ENCODE data around the gene INPP1.

The INPP1 gene

DNA sequence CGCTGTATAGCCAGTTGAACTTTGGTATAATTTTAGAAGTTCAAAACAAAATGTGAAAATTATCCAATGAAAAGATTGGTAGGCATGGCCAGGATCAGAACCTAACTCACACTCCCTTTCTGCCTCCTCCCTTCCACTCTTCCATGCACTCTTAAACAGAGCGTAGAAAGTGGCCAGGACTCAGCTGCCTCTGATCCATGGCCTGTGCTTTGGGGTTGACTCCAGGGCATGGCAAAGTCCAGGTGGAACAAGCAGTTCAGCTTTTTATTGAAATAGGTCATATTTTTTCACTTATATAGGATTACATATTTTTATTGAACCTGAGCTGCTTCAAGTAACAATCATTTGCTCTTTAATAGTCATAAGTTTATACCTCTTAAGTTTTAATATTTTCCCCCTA is 26.2 kb downstream of the INPP1 start:
- Histone ChIP-seq H3K4me2 (ENCODE audit: low read length) (no peak overlapping the region), H3K9me2 (replicated peaks; ENCODE audit: control insufficient read depth, low read length) (no peaks in the 10 kb centered on the region), H3F3A (ENCODE audit: control insufficient read depth, insufficient read depth) (no peaks in the 10 kb centered on the region), H3K27me3 (ENCODE audit: control insufficient read depth, low read length) (no peaks in the 10 kb centered on the region), H3K79me2 (ENCODE audit: control insufficient read depth, low read length) (no peaks in the 10 kb centered on the region), H3K9me3 (ENCODE audit: control insufficient read depth, insufficient read depth, low read length) (no peaks in the 10 kb centered on the region), H3K36me3 (ENCODE audit: control insufficient read depth, low read length) (no peaks in the 10 kb centered on the region), H3K4me3 (ENCODE audit: low read length) (no peak overlapping the region), H4K20me1 (ENCODE audit: control insufficient read depth, insufficient read depth, low read depth, low read length) (no peaks in the 10 kb centered on the region), H3K27ac (ENCODE audit: low read depth, low read length) (no peak overlapping the region), H3K4me1 (ENCODE audit: control insufficient read depth, low read length) (no peaks in the 10 kb centered on the region)
- no peak for TF ChIP-seq EZH2phosphoT487 (IDR thresholded peaks at IDR 0.05; ENCODE audit: borderline replicate concordance, low read length)
- TF ChIP-seq, protein P1, sequence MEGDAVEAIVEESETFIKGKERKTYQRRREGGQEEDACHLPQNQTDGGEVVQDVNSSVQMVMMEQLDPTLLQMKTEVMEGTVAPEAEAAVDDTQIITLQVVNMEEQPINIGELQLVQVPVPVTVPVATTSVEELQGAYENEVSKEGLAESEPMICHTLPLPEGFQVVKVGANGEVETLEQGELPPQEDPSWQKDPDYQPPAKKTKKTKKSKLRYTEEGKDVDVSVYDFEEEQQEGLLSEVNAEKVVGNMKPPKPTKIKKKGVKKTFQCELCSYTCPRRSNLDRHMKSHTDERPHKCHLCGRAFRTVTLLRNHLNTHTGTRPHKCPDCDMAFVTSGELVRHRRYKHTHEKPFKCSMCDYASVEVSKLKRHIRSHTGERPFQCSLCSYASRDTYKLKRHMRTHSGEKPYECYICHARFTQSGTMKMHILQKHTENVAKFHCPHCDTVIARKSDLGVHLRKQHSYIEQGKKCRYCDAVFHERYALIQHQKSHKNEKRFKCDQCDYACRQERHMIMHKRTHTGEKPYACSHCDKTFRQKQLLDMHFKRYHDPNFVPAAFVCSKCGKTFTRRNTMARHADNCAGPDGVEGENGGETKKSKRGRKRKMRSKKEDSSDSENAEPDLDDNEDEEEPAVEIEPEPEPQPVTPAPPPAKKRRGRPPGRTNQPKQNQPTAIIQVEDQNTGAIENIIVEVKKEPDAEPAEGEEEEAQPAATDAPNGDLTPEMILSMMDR (IDR thresholded peaks at IDR 0.05; ENCODE audit: low read depth, low read length, poor library complexity, severe bottlenecking) = no peak

DNA sequence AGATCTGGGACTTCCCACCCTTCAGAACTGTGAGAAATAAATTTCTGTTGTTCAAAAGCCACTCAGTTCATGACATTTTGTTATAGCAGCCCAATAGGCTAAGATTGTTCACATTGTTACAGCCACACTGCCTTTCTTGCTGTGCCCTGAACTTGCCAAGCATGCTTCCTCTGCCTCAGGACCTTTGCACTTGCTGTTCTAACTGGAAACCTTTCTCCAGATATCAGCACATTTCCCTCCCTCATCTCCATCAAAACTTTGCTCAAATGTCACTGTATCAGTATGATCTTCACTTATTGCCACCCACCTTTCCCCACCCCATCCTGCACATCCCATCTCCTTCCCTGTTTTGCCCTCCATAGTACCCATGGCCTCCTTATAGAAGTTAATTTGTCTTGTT is 32.7 kb downstream of the INPP1 start:
- Histone ChIP-seq H3K4me1 (ENCODE audit: control insufficient read depth, low read length) (no peaks in the 10 kb centered on the region), H3K79me2 (ENCODE audit: control insufficient read depth, low read length) (no peaks in the 10 kb centered on the region), H3K4me3 (ENCODE audit: low read length) (no peak overlapping the region), H3K9me2 (replicated peaks; ENCODE audit: control insufficient read depth, low read length) (no peaks in the 10 kb centered on the region), H3K27ac (ENCODE audit: low read depth, low read length) (no peak overlapping the region), H3K9me3 (ENCODE audit: control insufficient read depth, insufficient read depth, low read length) (no peaks in the 10 kb centered on the region), H4K20me1 (ENCODE audit: control insufficient read depth, insufficient read depth, low read depth, low read length) (no peaks in the 10 kb centered on the region), H3K4me2 (ENCODE audit: low read length) (no peak overlapping the region), H3K36me3 (ENCODE audit: control insufficient read depth, low read length) (no peaks in the 10 kb centered on the region), H3F3A (ENCODE audit: control insufficient read depth, insufficient read depth) (no peaks in the 10 kb centered on the region), H3K27me3 (ENCODE audit: control insufficient read depth, low read length) (no peaks in the 10 kb centered on the region)
- TF ChIP-seq, protein P1 (IDR thresholded peaks at IDR 0.05; ENCODE audit: low read depth, low read length, poor library complexity, severe bottlenecking) = no peak
- no peak for TF ChIP-seq EZH2phosphoT487 (IDR thresholded peaks at IDR 0.05; ENCODE audit: borderline replicate concordance, low read length)

DNA sequence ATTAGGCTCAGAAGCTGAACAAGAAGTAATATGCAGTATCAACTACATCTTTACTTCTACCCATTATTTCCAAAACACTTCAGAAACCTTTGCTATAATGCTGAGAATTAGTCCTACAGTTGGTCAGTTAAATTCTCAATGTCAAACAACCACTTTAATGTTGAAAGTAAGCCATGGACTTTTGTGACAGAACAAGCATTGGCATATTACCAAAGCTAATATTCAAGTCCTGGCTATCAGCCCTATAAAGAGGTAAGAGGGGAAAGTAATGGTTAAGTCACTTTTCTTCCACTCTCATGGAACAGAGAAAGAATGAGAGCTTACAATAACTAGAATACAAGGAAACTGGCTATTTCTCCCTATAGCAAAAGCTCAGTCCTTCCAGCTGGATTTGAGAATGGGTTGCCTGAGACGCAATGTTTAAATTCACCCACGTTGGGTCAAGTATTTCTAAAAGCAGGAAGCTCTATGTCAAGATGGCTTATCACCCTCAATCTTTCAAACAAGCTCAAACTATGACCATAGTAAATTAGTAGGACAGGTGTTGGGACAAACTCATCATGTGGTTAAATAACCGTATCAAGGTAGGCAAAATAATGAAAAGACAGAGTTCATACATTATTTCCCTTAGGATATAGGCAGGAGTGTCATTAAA is 33.3 kb downstream of the INPP1 start:
- Histone ChIP-seq H3K4me3 (ENCODE audit: low read length) (no peak overlapping the region), H3K9me2 (replicated peaks; ENCODE audit: control insufficient read depth, low read length) (no peaks in the 10 kb centered on the region), H4K20me1 (ENCODE audit: control insufficient read depth, insufficient read depth, low read depth, low read length) (no peaks in the 10 kb centered on the region), H3K36me3 (ENCODE audit: control insufficient read depth, low read length) (no peaks in the 10 kb centered on the region), H3K4me1 (ENCODE audit: control insufficient read depth, low read length) (no peaks in the 10 kb centered on the region), H3K27me3 (ENCODE audit: control insufficient read depth, low read length) (no peaks in the 10 kb centered on the region), H3F3A (ENCODE audit: control insufficient read depth, insufficient read depth) (no peaks in the 10 kb centered on the region), H3K4me2 (ENCODE audit: low read length) (no peak overlapping the region), H3K27ac (ENCODE audit: low read depth, low read length) (no peak overlapping the region), H3K9me3 (ENCODE audit: control insufficient read depth, insufficient read depth, low read length) (no peaks in the 10 kb centered on the region), H3K79me2 (ENCODE audit: control insufficient read depth, low read length) (no peaks in the 10 kb centered on the region)
- no peak for TF ChIP-seq EZH2phosphoT487 (IDR thresholded peaks at IDR 0.05; ENCODE audit: borderline replicate concordance, low read length)
- TF ChIP-seq, protein P1 (IDR thresholded peaks at IDR 0.05; ENCODE audit: low read depth, low read length, poor library complexity, severe bottlenecking) = no peak

All from DOHH2 (cell line).